GM21786 (cell line): ENCODE results near the gene DSCAM.

Experiments used
- ATAC-seq: cut with Tn5 transposase; IDR thresholded peaks from one replicate; pipeline ENCODE4 v1.9.1; 2021; ENCODE audit not compliant: unreplicated experiment

The DSCAM gene

DNA sequence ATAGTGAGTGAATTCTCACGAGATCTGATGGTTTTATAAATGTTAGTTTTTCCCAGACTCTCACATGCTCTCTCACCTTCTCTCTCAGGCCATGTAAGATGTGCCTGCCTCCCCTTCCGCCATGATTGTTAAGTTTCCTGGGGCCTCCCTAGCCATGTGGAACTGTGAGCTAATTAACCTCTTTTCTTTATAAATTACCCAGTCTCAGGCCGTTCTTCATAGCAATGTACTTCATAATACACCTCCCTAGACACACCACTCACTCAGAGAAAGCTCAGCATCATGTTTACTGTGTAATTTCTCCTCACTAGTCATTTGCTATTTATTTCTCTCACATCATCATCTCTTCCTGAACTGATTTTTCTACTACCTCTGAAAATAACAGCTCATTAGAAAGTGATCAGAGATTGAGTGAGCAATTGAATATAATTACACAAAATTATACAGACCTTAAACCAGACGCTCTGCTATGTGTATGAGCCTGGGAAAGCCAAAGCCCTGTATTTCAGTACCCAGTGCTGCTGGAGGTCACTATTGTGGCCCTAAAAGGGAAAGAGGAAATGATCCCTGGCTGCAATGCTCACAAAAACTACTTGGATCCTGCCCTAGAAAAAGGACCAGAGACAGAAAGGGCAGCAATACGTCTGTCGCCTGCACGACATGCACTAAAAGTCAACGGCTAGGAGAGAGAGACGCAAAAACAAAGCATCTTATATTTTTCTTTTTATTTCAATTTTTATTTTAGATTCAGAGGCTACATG, 284.5 kb downstream of the DSCAM start:
- no peak for ATAC-seq

DNA sequence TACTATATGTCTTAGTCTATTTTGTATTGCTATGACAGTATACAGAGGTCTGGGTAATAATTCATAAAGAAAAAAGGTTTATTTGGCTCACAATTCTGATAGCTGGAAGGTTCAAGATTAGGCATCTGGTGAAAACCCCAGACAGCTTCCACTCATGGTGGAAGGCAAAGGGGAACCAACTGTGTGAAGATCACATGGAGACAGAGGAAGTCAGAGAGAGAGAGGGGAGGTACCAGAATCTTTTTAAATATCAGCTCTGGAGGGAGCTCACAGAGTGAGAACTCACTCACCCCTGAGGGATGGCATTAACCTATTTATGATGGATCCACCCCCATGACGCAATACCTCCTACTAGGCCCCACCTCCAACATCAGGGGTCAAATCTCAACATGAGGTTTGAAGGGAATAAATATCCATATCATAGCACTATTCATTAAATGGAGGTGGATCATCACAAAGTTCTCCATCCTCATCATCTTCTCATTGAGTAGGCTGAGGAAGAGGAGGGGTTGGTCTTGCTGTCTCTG, 290.5 kb downstream of the DSCAM start:
- ATAC-seq, result no peak

DNA sequence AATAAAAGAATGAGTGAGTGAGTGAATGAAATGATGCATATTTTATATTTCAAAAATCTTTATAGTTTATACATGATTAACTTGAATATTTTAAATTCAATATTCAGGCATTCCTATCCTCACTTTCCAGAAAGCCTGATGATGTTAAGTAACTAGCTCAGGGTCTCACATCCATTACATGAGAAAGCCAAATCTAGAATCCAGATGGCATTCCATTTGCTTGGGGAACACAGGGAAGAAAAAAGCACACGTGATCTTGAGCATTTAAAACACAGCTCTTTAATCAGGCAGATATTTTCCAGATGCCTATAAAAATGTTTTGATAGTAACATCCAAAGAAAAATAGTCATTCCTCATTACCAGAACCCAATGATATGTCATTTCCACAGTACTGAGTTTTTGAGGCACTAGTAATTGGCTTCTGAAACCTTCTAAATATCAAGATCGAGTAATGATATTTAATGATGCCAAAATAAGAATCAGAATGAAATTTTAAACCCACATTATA, 291.9 kb downstream of the DSCAM start:
- no peak for ATAC-seq

DNA sequence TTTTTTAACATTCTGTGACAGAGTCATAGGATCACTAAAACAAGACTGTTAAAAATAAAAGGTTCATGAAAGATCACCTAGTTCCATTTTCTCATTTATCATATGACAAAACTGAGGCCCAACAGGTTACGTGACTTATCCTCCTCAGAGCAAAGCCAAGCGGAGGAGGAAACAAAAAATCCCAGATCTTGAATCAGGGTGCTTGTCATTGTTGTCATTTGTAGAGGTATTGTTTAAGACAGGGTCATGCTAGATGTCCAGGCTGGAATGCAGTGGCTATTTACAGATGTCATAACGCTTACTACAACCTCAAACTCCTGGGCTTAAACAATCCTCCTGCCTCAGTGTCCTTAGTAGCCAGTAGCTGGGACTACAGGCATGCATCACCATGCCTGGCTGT, 293.2 kb downstream of the DSCAM start:
- ATAC-seq, result no peak

DNA sequence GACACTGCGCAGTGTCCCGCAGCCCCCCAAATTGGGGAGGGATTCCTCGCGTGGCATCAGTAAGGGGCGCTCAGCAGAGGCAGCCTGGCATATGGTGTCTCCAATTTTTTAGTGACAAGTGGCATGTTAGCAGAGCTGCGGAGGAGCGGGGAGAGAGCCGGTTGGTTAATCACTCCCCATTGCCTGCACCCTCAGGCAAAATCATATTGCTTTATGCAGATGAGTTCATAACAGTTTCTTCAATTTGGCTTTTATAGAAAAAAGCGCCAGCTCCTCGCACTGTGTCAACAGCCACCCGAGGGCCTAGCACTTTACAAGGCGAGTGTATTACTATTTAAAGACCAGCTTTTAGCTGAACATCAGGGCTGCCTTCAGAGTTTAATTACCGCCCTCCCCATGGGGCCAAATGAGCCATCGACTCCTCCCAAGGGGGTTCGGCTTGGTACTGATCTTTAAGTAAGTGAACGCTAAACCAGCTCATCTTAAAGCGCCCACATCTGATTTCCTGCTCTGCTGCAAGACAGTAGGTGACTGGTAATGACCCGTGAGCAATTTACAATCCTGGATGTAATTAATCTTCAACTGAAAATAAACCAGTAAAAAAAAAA, 298.9 kb downstream of the DSCAM start:
- ATAC-seq, result no peak

DNA sequence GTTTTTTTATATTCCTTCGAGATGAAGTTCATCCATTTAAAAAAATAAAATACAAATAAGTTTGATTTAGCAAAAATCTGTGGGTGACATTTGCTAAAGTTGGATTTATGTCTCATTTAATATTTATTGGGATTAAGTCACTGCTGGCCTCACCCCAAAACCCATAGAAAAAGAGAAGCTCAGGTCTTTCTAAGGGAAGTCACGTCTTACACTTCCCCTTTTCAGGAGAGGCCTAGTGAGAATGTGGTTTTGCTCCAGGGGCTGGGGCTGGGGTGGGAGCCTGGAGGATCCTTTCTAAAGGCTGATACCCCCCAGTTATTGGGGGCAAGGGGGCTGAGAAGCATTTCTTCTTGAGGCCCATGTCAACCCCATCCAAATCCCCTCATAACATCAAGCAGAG, 300.3 kb downstream of the DSCAM start:
- no peak for ATAC-seq

DNA sequence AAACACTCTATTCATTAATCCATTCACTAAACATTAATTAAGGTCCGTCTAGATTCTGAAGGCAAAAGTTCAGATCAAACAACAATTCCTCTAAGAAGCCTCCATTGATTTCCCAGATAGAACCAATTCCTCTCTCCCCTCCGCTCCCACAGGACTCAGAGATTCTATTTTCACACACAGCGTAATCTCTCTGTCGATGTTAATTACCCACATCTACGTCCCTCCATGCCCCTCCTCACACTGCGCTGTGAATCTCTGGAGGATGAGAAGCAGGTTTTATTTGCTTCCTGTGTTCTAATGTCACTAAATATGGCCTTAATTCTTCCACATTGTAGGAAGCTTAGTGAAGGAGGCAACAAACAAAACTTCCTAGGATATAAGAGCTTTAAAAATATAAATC, 306.7 kb downstream of the DSCAM start:
- no peak for ATAC-seq

DNA sequence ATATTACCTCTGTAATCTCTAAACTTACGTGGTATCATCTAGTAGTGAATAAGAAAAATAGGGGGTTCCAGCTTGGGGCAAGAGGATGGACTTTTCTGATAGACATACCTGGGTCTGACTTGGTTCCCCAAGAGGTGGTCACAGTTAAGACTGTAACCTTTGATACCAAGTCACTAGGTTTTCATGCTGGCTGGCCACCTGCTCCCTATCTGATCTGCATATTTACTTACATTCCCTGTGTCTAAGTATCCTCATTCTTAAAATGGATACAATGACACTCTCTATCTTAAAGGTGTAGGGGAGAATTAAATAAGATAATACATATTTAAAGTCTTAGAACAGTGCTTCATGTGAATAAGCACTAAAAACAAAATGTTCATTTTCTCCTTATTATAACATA, 312.1 kb downstream of the DSCAM start:
- no peak for ATAC-seq

DNA sequence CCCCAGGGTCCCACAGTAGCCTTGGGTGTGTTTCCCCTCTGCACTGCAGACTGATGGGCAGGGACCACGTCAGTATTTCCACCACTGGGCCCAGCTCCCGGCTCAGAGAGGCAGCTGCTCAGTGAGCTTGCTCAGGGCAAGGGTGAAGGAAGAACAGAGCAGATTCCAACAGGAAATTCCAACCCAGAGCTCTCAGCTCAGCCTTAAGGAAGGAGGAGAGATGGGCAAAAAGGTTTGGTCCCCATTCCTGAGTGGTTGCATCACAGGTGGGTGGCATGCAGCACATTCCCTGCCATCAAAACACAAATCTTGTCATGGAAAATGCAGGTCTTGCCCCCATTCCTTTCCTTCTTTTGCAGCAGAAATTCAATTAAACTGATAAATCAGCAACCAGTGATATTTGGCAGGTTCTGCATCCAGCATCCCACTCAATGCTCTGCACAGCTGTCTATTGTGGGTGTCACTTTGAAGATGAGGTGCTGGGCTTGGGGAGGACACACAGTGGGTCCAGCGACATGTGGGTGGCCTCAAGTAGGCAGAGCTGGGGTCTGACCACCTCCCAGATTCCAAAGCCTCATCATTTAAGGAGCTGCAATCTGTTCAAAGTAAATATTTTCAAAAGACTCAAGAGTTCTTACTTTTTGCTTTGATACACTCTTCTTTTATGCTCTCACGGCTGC, 315.4 kb downstream of the DSCAM start:
- no peak for ATAC-seq

DNA sequence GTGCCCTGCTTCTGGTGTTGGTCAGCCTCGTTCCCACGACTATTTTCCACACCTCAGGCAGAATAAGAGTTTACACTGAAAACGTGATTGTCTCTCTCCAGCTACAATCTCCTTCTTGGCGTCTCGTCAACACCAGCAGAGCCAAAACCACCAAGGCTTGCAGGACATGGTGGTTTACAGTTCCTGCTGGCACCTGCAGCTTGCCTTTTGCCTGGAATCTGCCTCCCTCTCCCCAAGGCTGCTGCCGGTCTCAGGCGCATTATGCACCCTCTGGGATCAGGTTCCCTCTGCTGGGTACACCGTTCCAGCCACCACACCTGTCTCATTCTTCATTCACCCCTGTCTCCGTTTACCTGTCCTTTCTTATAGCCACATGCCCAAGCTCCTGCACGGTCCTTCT, 315.9 kb downstream of the DSCAM start:
- no peak for ATAC-seq

DNA sequence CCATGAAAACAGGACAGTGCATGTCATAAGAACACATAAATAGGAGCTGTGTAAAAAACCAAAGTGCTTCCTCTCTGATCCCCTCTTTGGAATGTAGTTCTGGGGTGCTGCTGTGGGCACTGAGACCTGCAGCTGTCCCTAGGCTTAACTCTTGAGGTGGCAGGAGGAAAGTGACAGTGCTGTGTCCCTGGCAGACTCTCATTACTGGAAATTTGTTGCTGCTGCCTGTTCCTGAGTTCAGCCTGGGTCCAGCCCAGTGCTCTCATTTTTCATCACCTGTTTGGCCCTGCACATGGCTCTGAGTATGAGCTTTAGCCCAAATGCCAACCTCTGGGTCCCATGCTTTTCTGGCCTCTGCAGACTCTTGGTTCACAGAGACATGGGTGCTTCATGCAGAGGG, 329.3 kb downstream of the DSCAM start:
- ATAC-seq, result no peak

DNA sequence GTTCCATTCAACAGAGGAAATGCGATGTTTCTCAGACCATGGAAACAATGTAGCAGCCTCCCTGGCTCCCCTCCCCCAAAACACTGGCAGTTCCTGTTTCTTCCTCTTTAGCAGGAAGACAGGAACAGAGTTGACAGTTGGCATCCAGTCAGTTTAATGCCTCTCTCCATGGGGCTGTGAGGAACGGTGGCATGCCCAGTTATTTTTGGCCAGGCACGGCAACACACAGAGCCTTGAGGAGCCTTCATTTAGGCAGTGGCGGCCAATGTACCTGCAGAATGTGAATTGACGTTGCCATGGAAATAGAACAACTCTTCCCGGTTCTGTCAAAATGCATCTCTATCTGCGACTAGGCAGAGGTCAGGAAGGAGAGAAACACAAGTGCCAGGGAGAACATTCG, 330.6 kb downstream of the DSCAM start:
- no peak for ATAC-seq

DNA sequence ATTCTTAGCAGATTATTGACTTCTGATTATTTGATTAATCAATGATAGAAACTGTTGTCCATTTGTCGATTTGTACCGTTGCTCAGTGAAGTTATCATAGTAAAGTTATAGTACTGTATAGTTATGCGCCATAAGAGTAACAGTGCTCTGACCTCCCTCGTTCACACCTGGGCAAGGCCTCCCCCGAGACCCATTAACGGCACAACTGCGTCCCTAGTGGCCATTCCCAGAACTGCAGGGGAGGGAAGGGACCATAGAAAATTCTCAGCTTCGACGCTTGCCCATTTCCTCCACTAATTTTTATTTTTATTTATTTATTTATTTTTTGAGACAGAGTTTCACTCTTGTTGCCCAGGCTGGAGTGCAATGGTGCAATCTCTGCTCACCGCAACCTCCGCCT, 334.4 kb downstream of the DSCAM start:
- no peak for ATAC-seq

DNA sequence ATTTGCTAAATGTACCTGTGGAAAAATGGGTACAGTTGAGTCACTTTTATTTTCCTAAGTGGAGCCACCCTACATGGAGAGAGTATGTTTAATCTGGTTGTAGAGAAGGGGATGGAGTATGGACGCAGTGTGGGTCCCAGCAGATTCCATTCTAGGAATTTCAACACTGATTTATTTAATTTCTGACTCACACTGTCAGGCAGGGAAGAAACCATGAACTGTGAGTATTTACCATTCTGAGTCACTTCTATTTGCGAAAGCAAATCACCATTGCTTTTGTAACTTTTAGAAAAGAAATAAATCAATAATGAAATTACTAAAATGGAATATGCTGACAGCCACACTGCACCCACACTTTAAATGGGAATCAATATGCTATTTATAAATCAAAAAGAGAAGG, 339.0 kb downstream of the DSCAM start:
- no peak for ATAC-seq

DNA sequence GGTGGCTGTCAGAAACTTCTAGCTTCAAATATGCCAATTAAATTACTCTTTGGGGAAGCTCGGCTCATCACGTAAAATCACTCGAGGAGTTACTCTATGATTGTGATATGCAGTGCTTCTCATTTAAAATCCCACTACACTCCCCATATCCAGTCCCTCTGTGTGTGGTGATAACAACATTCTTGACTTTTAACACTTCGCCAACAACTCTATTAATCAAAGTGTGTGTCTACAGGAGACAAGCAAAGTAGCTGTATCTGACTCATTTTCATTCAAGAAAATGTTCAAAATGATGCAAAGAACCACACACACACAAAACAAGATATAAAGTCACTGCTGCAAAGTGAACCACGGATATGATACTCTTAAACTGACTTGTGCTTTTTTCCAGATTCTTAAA, 341.3 kb downstream of the DSCAM start:
- ATAC-seq, result no peak

DNA sequence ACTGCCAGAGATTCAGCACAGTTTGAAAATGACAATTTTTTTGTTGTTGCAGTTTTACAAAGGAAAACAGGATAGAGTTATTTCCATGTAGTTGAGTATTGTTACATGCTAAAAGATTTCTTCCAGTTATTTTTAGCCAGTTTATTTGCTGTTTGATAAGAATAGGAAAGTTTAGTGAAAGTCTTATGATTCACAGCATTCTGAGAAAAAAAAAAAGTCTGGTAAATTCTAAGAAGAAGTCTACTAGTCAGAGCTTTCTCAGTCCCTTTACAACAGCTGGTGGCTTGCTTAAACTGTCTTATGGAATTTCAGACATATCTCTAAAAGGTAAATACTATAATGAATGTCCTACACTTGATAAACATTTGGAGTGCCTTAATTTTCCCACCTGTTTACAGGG, 341.7 kb downstream of the DSCAM start:
- no peak for ATAC-seq

DNA sequence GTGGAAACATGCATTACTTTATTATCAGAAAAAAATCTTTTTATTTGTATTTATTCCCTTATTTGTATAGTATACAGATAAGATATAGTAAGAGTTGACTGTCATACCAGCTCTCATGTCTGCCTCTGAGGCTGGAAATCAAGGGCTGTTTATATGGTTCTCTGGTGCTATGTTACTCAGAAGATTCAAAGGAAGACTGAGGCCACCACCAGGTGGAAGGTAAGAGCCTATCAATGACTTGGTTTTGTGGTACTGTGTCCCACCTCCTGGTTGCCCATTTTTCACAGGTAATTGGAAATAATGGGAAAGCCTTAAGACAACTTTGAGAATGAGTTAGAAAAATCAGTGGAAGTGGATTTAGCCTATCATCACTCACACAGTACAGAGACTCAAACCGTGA, 342.1 kb downstream of the DSCAM start:
- ATAC-seq, result no peak

DNA sequence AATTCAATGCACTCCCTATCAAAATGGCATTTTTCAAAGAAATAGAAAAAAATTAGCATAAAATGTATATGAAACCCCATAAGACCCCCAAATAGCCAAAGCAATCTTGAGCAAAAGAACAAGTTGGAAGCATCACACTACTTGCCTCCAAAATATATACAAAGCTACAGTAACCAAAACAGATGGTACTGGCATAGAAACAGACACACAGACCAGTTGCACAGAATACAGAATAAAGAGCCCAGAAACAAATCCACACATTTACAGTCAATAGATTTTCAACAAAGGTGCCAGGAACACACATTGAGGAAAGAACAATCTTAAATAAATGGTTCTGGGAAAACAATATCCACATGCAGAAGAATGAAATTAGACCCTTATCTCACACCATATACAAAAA, 350.8 kb downstream of the DSCAM start:
- ATAC-seq, result no peak

DNA sequence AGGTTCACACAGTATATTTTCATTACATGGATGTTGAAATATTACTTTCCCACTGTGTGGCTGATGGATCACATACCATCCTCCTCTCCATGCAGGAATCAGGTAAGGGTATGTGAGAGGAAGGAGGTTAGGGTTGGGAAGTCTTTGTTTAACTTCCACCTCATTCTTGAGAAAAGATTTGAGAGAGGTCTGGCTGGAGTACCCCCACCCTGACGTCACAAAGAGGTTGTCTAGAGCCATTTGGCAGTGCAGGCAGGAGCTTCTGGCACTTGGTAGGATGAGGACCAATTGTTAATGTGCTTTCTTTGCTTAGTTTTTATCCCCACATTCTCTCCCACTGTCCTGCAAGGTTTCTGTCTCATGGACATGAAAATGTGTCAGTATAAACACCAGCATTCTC, 356.6 kb downstream of the DSCAM start:
- no peak for ATAC-seq

DNA sequence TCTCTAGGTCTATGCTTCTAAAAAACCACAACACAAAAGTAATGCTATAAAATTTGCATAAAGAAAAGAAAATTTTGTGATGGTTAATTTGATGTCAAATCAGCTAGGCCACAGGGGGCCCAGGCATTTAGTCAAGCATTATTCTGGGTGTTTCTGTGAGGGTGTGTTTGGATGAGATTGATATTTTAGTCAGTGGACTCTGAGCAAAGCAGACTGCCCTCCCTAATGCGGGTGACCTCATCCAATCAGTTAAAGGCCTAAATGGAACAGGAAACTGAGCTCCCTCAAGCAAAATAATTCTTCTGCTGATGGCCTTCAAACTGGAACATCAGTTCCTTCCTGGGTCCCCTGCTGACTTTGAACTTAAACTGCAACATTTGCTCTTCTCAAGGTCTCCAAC, 358.0 kb downstream of the DSCAM start:
- ATAC-seq, result no peak

DNA sequence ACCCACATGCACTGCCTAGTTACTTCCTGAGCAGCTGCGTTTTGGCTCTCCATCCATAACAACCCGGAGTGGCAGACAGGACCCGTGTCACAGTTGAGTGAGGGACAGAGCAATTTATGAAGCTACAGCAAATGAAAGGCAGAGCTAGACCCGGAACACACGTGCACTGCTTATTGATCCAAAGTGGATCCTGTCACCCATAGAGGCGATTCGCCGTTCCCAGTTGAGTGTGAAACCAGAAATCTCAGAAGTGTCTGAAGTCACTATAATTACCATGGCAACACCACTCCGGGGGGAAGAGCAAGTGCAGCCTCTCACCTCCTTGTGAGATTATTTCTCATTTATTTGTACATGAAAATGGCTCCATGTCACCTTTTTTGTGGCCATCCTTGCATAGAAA, 365.2 kb downstream of the DSCAM start:
- no peak for ATAC-seq

DNA sequence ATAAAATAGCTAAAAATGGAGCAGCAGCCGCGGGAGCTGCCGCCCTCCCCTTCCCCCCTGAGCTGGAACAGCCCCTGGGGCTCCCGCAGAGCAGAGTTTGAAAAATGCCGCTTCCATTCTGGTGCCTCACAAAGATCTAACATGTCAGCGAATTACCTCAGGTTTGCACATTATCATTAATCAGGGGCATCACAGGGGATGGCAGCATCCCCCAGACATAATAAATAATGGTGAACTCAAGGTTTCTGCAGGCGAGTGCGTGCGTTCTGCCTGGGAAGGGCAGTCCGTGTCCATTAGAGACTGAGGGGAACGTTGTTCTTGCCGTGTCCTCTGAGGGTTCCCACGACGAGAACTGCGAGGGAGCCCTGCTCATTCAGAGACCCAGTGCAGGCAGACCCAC, 372.4 kb downstream of the DSCAM start:
- ATAC-seq, result no peak
